K562 (cell line): Measurements from ENCODE around the gene MRPL11. TPM values are rescaled to one million over a fixed set of nuclear protein-coding genes. Genes with fewer than 3 reads are reported as not detected.

Source experiments
- AFF4 ChIP-seq: sonication (generic); formaldehyde crosslinking; IDR thresholded peaks from 2 replicates; pipeline ENCODE4 v1.8.0; 2023; ENCODE audit warnings: mild to moderate bottlenecking, missing genetic modification reagents
- CXXC5 ChIP-seq: fragments of 250-450 bp; sonication (Bioruptor Pico); IDR thresholded peaks from 2 replicates; pipeline ENCODE4 v1.8.0; 2022; ENCODE audit warnings: inconsistent platforms, mild to moderate bottlenecking, moderate library complexity
- E2F6 ChIP-seq, 2 experiments: IDR thresholded peaks; 2 replicates each; pipeline ENCODE4 v1.6.1; 2011; ENCODE audit warnings: borderline replicate concordance in 1 of 2, control low read depth in 1 of 2, low read depth in 1 of 2, low read length in 1 of 2, mild to moderate bottlenecking in 1 of 2, mixed read lengths in 1 of 2, moderate library complexity in 1 of 2; ENCODE audit not compliant: insufficient read depth in 1 of 2, insufficient read length in 1 of 2, poor library complexity in 1 of 2, severe bottlenecking in 1 of 2; ENCODE audit errors: extremely low read depth in 1 of 2
- FOS ChIP-seq: IDR thresholded peaks from 3 replicates; pipeline ENCODE4 v1.6.1; 2011; ENCODE audit not compliant: insufficient read length; ENCODE audit errors: extremely low read depth
- FOXJ2 ChIP-seq: fragments of 200-800 bp; sonication (Bioruptor generic); IDR thresholded peaks from 2 replicates; pipeline ENCODE4 v1.6.1; 2016; ENCODE audit warnings: missing genetic modification characterization, missing compliant biosample characterization
- HDAC2 ChIP-seq: fragments of 450-650 bp; IDR thresholded peaks from 2 replicates; pipeline ENCODE4 v1.6.1; 2016; ENCODE audit warnings: mild to moderate bottlenecking
- HDAC8 ChIP-seq: fragments of 450-650 bp; IDR thresholded peaks from 2 replicates; pipeline ENCODE4 v1.6.1; 2016; ENCODE audit warnings: mild to moderate bottlenecking, missing genetic modification characterization, moderate library complexity, missing compliant biosample characterization
- HSF4 ChIP-seq: fragments of 250-450 bp; sonication (Bioruptor Pico); IDR thresholded peaks from 2 replicates; pipeline ENCODE4 v2.1.2; 2022; ENCODE audit warnings: mild to moderate bottlenecking, moderate library complexity, borderline replicate concordance
- KDM5B ChIP-seq: fragments of 200-600 bp; sonication (generic); IDR thresholded peaks from 2 replicates; pipeline ENCODE4 v1.6.1; 2012; ENCODE audit warnings: low read depth, mild to moderate bottlenecking, moderate library complexity, low read length, control low read depth, inconsistent platforms; ENCODE audit not compliant: insufficient replicate concordance
- NFYB ChIP-seq: IDR thresholded peaks from 2 replicates; pipeline ENCODE4 v1.6.1; 2011; ENCODE audit warnings: mild to moderate bottlenecking, moderate library complexity; ENCODE audit not compliant: insufficient read length; ENCODE audit errors: extremely low read depth
- POLR2G ChIP-seq: fragments of 200-400 bp; formaldehyde crosslinking; IDR thresholded peaks from 2 replicates; pipeline ENCODE4 v1.6.1; 2017; ENCODE audit warnings: low read depth, mild to moderate bottlenecking, antibody characterized with exemption, low read length, moderate library complexity
- SIN3B ChIP-seq: fragments of 450-650 bp; IDR thresholded peaks from 2 replicates; pipeline ENCODE4 v1.6.1; 2017; ENCODE audit warnings: low read depth, mild to moderate bottlenecking, moderate library complexity
- SMARCC2 ChIP-seq: fragments of 450-650 bp; IDR thresholded peaks from 2 replicates; pipeline ENCODE4 v1.6.1; 2017; ENCODE audit warnings: antibody characterized with exemption, moderate library complexity, mild to moderate bottlenecking, low read depth
- SRSF1 ChIP-seq: fragments of 200-400 bp; formaldehyde crosslinking; IDR thresholded peaks from 2 replicates; pipeline ENCODE4 v1.6.1; 2017; ENCODE audit warnings: mild to moderate bottlenecking, low read depth, low read length, moderate library complexity
- STAT5A ChIP-seq: IDR thresholded peaks from 2 replicates; pipeline ENCODE4 v1.6.1; 2012; ENCODE audit warnings: low read length, inconsistent platforms, borderline replicate concordance
- TAF7 ChIP-seq: fragments of 450-650 bp; IDR thresholded peaks from 2 replicates; pipeline ENCODE4 v1.6.1; 2016; ENCODE audit warnings: missing genetic modification characterization, missing compliant biosample characterization
- ZNF133 ChIP-seq: fragments of 250-450 bp; sonication (Bioruptor Pico); IDR thresholded peaks from 2 replicates; pipeline ENCODE4 v1.4.0; 2020; ENCODE audit warnings: mild to moderate bottlenecking
- ZNF280A ChIP-seq: fragments of 450-650 bp; IDR thresholded peaks from 2 replicates; pipeline ENCODE4 v1.6.1; 2018; ENCODE audit warnings: mild to moderate bottlenecking, low read depth; ENCODE audit not compliant: partially characterized antibody
- ZNF584 ChIP-seq: fragments of 200-800 bp; sonication (Bioruptor generic); IDR thresholded peaks from 2 replicates; pipeline ENCODE4 v1.6.1; 2016; ENCODE audit warnings: low read depth, mild to moderate bottlenecking, missing genetic modification characterization, missing compliant biosample characterization
- ZNF586 ChIP-seq: fragments of 450-650 bp; formaldehyde crosslinking; conservative IDR thresholded peaks from 2 replicates; pipeline ENCODE4 v1.4.0; 2020; ENCODE audit warnings: mild to moderate bottlenecking, moderate library complexity
- ZNF644 ChIP-seq: fragments of 200-800 bp; sonication (Bioruptor generic); IDR thresholded peaks from 2 replicates; pipeline ENCODE4 v1.6.1; 2016; ENCODE audit warnings: low read depth, missing genetic modification characterization, missing compliant biosample characterization
- polyA plus RNA-seq, 8 experiments: library from polyadenylated mRNA; depleted of rRNA in 4 of 8; stranded (reverse) in 5 of 8; unstranded in 3 of 8; fragments of >200 nt; fragmentation: Nextera tagmentation in 2 of 8; fragmentation: Illumina TruSeq in 1 of 8; extraction: Ambion mirVana in 2 of 8; extraction: Trizol in 1 of 8; gene quantifications; 2 replicates each; pipeline versions ENCODE4 v1.2.1 to v1.2.3, GENCODE V29; 2011 to 2014; ENCODE audit warnings: inconsistent platforms in 1 of 8, missing spikeins in 1 of 8
- total RNA-seq, 7 experiments: library from RNA; depleted of rRNA in 6 of 7; stranded (reverse); fragments of >200 nt in 6 of 7; fragmentation: Illumina TruSeq in 2 of 7; extraction: Trizol in 2 of 7; gene quantifications; 2 replicates each; pipeline versions ENCODE4 v1.2.1 to v1.2.3, GENCODE V29; 2011 to 2021; ENCODE audit warnings: low replicate concordance in 1 of 7

The MRPL11 gene
- total and polyA plus RNA-seq, 9 of the 15 experiments (the other 6 are each of a cell fraction or from before 2014, with no cell fraction given) = 33.0 to 173 (median 91.9) TPM

- TF ChIP-seq FOXJ2 (tag) = no peak
- TF ChIP-seq SRSF1 = no peak
- no peak for TF ChIP-seq ZNF586 (CRISPR knock-in tag)
- TF ChIP-seq ZNF133 (CRISPR knock-in tag) = no peak
- peak; percentile 95; the same call in 1 of the 2 replicates for TF ChIP-seq HDAC2
- no peak for TF ChIP-seq STAT5A
- TF ChIP-seq HSF4 (CRISPR knock-in tag) = no peak
- no peak for TF ChIP-seq SMARCC2
- peak; percentile 79 for TF ChIP-seq NFYB
- TF ChIP-seq E2F6 (IDR thresholded peaks at IDR 0.05; ENCODE audit: borderline replicate concordance in 1 of 2, extremely low read depth in 1 of 2, insufficient read depth in 1 of 2, insufficient read length in 1 of 2, low read depth in 1 of 2, low read length in 1 of 2, poor library complexity in 1 of 2, severe bottlenecking in 1 of 2) = peak in 1 of 2 experiments; percentile 48
- TF ChIP-seq ZNF644 (tag) = no peak
- TF ChIP-seq ZNF280A = no peak
- peak; percentile 98 for TF ChIP-seq POLR2G
- no peak for TF ChIP-seq SIN3B
- no peak for TF ChIP-seq AFF4
- peak; percentile 96 for TF ChIP-seq CXXC5 (CRISPR knock-in tag)
- peak; percentile 86 for TF ChIP-seq FOS
- peak; percentile 93 for TF ChIP-seq KDM5B
- no peak for TF ChIP-seq TAF7 (tag)
- TF ChIP-seq ZNF584 (CRISPR knock-in tag) = no peak
- no peak for TF ChIP-seq HDAC8 (tag)
Measured at GRCh38 chr11:66480117-66480938, 41.7 kb upstream of the MRPL11 start, which contains the start of gene DPP3 (continued).
